Lung (tissue), 12 donors: Measurements from ENCODE around the gene TNFRSF11A. TPM values are rescaled to one million over a fixed set of nuclear protein-coding genes. Genes with fewer than 3 reads are reported as not detected.

Source experiments
- ATAC-seq: fragments of 200-7000 bp; cut with Tn5 transposase; one replicate; pipeline ENCODE4 v1.9.1; 2020; ENCODE audit warnings: moderate number of reproducible peaks; ENCODE audit not compliant: insufficient read depth, low FRiP score
- DNase-seq, 3 donors: peaks; one replicate each; pipeline ENCODE4 v3.0.0-alpha.2; 2013 to 2017
- H3K27ac ChIP-seq, 2 donors: one replicate each; pipeline ENCODE4 v1.5.1; 2013; ENCODE audit warnings: mild to moderate bottlenecking in 2 of 2, moderate library complexity in 2 of 2, control low read depth in 1 of 2, inconsistent platforms in 1 of 2, low read depth in 1 of 2, low read length in 1 of 2
- H3K27me3 ChIP-seq, 3 donors: one replicate each; pipeline ENCODE4 v1.5.1; 2013; ENCODE audit warnings: low read length in 2 of 3; ENCODE audit not compliant: control insufficient read depth in 3 of 3, insufficient read depth in 3 of 3
- H3K36me3 ChIP-seq, 4 donors: one replicate each; pipeline ENCODE4 v1.5.1; 2013; ENCODE audit warnings: low read length in 4 of 4, mild to moderate bottlenecking in 1 of 4, moderate library complexity in 1 of 4; ENCODE audit not compliant: control insufficient read depth in 4 of 4, insufficient read depth in 4 of 4
- H3K4me1 ChIP-seq, 5 donors: one replicate each; pipeline ENCODE4 v1.5.1; 2013; ENCODE audit warnings: low read length in 5 of 5, mild to moderate bottlenecking in 2 of 5, moderate library complexity in 1 of 5; ENCODE audit not compliant: control insufficient read depth in 5 of 5, insufficient read depth in 5 of 5
- H3K4me3 ChIP-seq: one replicate; pipeline ENCODE4 v1.5.1; 2013; ENCODE audit warnings: mild to moderate bottlenecking, control low read depth, moderate library complexity
- H3K9ac ChIP-seq, 2 donors: one replicate each; pipeline ENCODE4 v1.5.1; 2013; ENCODE audit warnings: low read length in 2 of 2, control low read depth in 1 of 2; ENCODE audit not compliant: insufficient read depth in 1 of 2
- H3K9me3 ChIP-seq, 4 donors: one replicate each; pipeline ENCODE4 v1.5.1; 2013; ENCODE audit warnings: low read length in 3 of 4, mild to moderate bottlenecking in 1 of 4, moderate library complexity in 1 of 4; ENCODE audit not compliant: control insufficient read depth in 4 of 4, insufficient read depth in 3 of 4
- CTCF ChIP-seq: IDR thresholded peaks from 2 replicates; pipeline ENCODE4 v1.5.1; 2012; ENCODE audit warnings: mild to moderate bottlenecking; ENCODE audit errors: control extremely low read depth, extremely low read depth
- WGBS, 2 donors: extraction: QIAGEN DNeasy Blood & Tissue Kit; methylation state at CpG; one replicate each; pipeline ENCODE4 v1.1.7; 2013; 5-methylcytosine and 5-hydroxymethylcytosine counted together
- polyA plus RNA-seq, 2 donors: library from polyadenylated mRNA; stranded (reverse); fragments of 200-250 nt; gene quantifications; one replicate each; pipeline ENCODE4 v1.2.1, GENCODE V29; 2013
- total RNA-seq, 2 donors: library from RNA; depleted of rRNA in 1 of 2; stranded (reverse); fragments of >200 nt in 1 of 2; gene quantifications; one replicate each; pipeline ENCODE4 v1.2.1, GENCODE V29; 2014 to 2021
- donor health status: control.
- donor health status: control.
- donor health status: Bipolar disorder and iron deficiency.
- donor health status: healthy.
- donor health status: DM: yes; HTN: yes; CAD: no.

Gene TNFRSF11A
- total and polyA plus RNA-seq, 4 donors = 1.0 to 7.8 (median 2.8) TPM

GRCh38 chr18:62325806-62326645 is 916 bp downstream of the TNFRSF11A start:
- peak overlapping the region; percentile 49 for H3K4me3 ChIP-seq
- peak overlapping the region in 1 of 2 donors; percentile 8 for H3K9ac ChIP-seq
- no peaks in the 10 kb centered on the region for H3K36me3 ChIP-seq
- no peak for TF ChIP-seq CTCF
- H3K9me3 ChIP-seq = no peaks in the 10 kb centered on the region
- no peak overlapping the region for H3K27ac ChIP-seq
- 5 to 6% methylated on average over 45 of the region's 45 CpGs for WGBS, 2 donors
- H3K27me3 ChIP-seq = peaks cover 0 to 64% (median 63%) of the 10 kb centered on the region in 3 donors
- H3K4me1 ChIP-seq = peaks cover 0 to 22% (median 5%) of the 10 kb centered on the region in 5 donors
- peak in 2 of 3 donors; percentile 25 to 40 for DNase-seq
- no peak for ATAC-seq

GRCh38 chr18:62326646-62327348 is 1.7 kb downstream of the TNFRSF11A start:
- H3K36me3 ChIP-seq = no peaks in the 10 kb centered on the region
- DNase-seq (no peak), ATAC-seq (no peak)
- peaks cover 0 to 63% (median 56%) of the 10 kb centered on the region in 3 donors for H3K27me3 ChIP-seq
- no peak for TF ChIP-seq CTCF
- no peak overlapping the region for H3K27ac ChIP-seq
- H3K9me3 ChIP-seq = no peaks in the 10 kb centered on the region
- H3K4me3 ChIP-seq = no peak overlapping the region
- H3K4me1 ChIP-seq = peaks cover 0 to 22% (median 5%) of the 10 kb centered on the region in 5 donors
- no peak overlapping the region for H3K9ac ChIP-seq
- 61 to 69% methylated on average over 12 of the region's 12 CpGs for WGBS, 2 donors

GRCh38 chr18:62327977-62328376 is 2.9 kb downstream of the TNFRSF11A start:
- Histone ChIP-seq H3K4me1 (peaks cover 0 to 22% (median 5%) of the 10 kb centered on the region in 5 donors), H3K27me3 (peaks cover 0 to 55% (median 48%) of the 10 kb centered on the region in 3 donors), H3K36me3 (no peaks in the 10 kb centered on the region), H3K9ac (no peak overlapping the region), H3K27ac (no peak overlapping the region), H3K9me3 (no peaks in the 10 kb centered on the region), H3K4me3 (no peak overlapping the region)
- 78 to 90% methylated on average over 7 of the region's 7 CpGs for WGBS, 2 donors
- ATAC-seq (no peak), DNase-seq (no peak)
- TF ChIP-seq CTCF = no peak
